PFSK-1 (cell line): ENCODE data around the gene NKAIN2.

ENCODE experiments used
- POLR2AphosphoS5 ChIP-seq: IDR thresholded peaks from 2 replicates; pipeline ENCODE4 v1.6.1; 2012; ENCODE audit warnings: low read depth, mild to moderate bottlenecking, control low read depth, low read length, moderate library complexity
- SIN3A ChIP-seq: IDR thresholded peaks from 2 replicates; pipeline ENCODE4 v1.6.1; 2012; ENCODE audit warnings: mild to moderate bottlenecking, low read length, moderate library complexity, borderline replicate concordance; ENCODE audit not compliant: insufficient read depth

DNA sequence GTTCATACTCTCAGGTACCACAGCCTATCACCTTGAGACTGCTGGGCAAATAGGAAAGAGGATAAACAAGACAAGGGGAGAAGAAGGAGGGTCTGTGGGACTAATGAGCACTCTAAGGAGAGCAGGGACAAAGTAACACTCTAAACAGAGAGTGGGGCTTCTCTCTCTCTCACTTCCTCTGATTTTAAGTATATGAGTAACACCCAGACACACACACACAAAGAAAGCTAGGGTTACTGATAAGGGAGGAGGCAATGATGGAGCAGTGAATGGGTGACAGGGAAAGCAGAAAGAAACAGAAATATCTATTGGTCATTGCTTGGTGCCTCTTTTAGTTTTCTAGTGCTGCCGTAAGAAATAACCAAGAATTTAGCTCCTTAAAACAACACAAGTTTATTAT, 1062.4 kb downstream of the NKAIN2 start:
- TF ChIP-seq POLR2AphosphoS5 (no peak), SIN3A (no peak)
